ENCODE results near the gene BTAF1.

DNA sequence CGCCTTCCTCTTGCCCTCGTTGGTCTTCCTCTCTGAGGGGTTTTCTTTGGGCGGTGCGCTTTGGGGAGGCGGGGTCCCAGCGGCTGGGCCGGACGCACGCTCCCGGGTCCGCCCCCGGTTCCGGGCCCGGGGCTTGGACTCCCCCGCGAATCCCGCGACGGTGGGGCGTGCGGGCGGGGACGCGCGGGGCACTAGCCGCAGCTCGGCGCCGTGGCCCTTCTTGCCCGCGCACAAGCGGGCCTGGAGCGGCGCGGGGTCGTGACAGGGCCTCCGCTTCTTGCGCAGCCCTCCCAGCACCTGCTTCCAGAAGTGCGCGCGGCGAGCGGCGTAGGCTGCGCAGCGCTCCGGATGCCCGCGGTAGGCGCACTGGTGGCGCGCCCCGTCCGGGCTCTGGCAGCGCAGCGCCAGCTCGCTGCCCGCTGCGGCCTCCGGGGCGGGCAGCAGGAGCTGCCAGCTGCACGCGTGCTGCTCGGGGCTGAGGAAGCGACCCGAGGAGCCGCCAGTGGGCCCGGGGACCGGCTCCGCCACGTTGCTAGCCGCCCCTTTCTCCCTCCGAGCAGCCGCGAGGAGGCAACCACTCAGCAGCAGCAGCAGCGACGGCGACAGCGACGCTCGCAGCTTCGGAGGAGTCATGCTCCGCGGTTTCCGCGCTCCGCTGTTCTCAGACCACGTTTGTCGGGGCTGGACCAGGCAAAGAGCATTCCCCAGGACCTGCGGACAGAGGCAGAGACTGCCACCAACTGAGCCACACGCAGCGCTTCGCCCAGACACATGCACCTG lies 15.0 kb upstream of the BTAF1 start:
- TF ChIP-seq, protein P1, sequence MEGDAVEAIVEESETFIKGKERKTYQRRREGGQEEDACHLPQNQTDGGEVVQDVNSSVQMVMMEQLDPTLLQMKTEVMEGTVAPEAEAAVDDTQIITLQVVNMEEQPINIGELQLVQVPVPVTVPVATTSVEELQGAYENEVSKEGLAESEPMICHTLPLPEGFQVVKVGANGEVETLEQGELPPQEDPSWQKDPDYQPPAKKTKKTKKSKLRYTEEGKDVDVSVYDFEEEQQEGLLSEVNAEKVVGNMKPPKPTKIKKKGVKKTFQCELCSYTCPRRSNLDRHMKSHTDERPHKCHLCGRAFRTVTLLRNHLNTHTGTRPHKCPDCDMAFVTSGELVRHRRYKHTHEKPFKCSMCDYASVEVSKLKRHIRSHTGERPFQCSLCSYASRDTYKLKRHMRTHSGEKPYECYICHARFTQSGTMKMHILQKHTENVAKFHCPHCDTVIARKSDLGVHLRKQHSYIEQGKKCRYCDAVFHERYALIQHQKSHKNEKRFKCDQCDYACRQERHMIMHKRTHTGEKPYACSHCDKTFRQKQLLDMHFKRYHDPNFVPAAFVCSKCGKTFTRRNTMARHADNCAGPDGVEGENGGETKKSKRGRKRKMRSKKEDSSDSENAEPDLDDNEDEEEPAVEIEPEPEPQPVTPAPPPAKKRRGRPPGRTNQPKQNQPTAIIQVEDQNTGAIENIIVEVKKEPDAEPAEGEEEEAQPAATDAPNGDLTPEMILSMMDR (IDR thresholded peaks at IDR 0.05) = peak in 3 of 4 experiments; percentile 20 to 55 (median 30)
- no peak for TF ChIP-seq POLR2A (IDR thresholded peaks at IDR 0.05)
- no peak for TF ChIP-seq EP300 (IDR thresholded peaks at IDR 0.05)
